Transverse colon (tissue), 4 donors: ENCODE data around the gene STAG1.
"Not testable (repeated sequence)": the region's sequence is repeated elsewhere in the genome, so short reads cannot be mapped to it uniquely, and the experiment has no call there.

Source experiments
- CTCF ChIP-seq, 5 experiments: fragments of 200-600 bp in 3 of 5; fragments of 450-650 bp in 2 of 5; sonication (generic) in 3 of 5; IDR thresholded peaks; 1 replicate in 2 of 5; 2 replicates in 3 of 5; pipeline ENCODE4 v1.5.1; 2016 to 2017; ENCODE audit warnings: antibody characterized with exemption in 5 of 5, inconsistent platforms in 3 of 5, mild to moderate bottlenecking in 2 of 5, moderate library complexity in 1 of 5
- EP300 ChIP-seq: sonication (generic); formaldehyde crosslinking; IDR thresholded peaks from one replicate; pipeline ENCODE4 v1.6.1; 2017; ENCODE audit warnings: antibody characterized with exemption, low read depth
- POLR2A ChIP-seq: fragments of 450-650 bp; IDR thresholded peaks from one replicate; pipeline ENCODE4 v1.6.1; 2016; ENCODE audit warnings: antibody characterized with exemption, mild to moderate bottlenecking, moderate library complexity
- POLR2AphosphoS5 ChIP-seq, 3 donors: sonication (generic); formaldehyde crosslinking; IDR thresholded peaks; one replicate each; pipeline ENCODE4 v1.6.1; 2016; ENCODE audit warnings: antibody characterized with exemption in 3 of 3

DNA sequence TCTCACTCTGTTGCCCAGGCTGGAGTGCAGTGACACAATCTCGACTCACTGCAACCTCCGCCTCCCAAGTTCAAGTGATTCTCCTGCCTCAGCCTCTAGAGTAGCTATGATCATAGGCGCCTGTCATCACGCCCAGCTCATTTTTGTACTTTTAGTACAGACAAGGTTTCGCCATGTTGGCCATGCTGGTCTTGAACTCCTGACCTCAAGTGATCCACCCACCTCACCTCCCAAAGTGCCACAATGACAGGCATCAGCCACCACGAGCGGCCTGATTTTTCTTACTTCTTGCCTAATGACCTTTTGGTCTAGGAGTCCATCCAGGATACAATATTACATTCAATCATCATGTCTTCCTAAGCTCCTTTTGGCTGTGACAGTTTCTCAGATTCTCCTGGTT is 146.0 kb downstream of the STAG1 start:
- TF ChIP-seq CTCF (IDR thresholded peaks at IDR 0.05); POLR2A; EP300; POLR2AphosphoS5 (IDR thresholded peaks at IDR 0.05): not testable (repeated sequence)
